HG03139 (cell line): Measurements from ENCODE around the gene TCF7.

Source experiments
- ATAC-seq: cut with Tn5 transposase; IDR thresholded peaks from one replicate; pipeline ENCODE4 v1.9.1; 2021; ENCODE audit not compliant: unreplicated experiment

Gene TCF7

DNA sequence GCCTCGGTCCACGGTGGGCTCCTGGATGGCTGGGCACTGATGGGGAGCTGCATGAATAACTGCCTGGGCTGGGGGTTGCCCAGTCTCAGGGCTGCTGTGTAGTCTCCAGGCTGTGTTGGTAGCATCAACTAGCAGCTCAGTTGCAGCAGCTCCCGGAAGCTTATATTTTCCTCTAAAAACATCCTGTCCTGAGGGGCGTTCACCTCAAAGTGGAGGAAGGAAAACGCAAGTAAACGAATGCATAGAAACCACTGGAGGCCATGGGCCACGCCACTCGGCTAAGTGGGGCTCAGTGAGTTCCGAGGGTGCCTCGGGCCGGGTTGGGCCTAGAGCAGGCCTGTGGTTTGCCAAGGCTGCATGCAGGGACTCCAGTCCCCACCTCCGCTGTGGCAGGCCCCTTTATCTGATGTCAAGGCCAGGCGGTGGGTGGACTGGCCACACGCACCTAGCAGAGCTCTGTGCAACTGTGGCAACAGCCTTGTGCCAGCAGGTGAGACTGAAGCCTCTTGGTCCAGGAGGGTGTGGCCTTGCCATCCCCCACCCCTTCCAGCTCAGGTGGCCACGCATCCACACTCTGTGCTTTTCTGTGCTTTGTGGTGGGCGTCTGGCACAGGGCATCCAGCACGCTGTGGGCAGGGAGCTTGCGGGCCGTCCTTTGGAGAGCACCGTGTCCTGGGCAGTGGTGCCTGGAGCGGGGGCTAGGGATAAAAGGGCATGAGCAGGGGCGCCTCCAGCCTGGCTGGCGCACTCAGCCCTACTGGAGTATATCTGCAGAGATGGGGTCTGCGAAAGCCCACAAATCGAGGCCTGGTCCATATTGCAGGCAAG is 15.1 kb downstream of the TCF7 start:
- no peak for ATAC-seq

GRCh38 chr5:134130239-134130945 is 15.9 kb downstream of the TCF7 start:
- ATAC-seq = no peak

DNA sequence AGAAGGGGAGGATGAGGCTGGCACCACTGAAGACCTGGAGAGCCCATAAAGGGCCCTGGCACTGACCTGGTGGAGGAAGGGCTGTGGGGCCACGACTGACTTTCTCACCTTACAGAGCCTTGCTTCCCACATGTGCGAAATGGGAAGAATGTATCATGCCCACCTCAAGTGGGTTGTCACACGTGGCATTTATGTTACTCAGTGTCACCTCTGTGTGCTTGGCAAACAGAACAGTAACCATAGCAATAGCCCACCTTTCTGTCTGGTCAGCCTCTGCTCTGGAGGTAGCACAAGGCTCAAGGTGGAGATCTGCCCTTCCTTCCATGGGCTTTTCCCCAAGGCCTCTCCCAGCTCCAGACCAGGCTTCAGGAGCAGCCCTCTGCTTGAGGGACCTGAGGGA is 16.7 kb downstream of the TCF7 start:
- no peak for ATAC-seq

DNA sequence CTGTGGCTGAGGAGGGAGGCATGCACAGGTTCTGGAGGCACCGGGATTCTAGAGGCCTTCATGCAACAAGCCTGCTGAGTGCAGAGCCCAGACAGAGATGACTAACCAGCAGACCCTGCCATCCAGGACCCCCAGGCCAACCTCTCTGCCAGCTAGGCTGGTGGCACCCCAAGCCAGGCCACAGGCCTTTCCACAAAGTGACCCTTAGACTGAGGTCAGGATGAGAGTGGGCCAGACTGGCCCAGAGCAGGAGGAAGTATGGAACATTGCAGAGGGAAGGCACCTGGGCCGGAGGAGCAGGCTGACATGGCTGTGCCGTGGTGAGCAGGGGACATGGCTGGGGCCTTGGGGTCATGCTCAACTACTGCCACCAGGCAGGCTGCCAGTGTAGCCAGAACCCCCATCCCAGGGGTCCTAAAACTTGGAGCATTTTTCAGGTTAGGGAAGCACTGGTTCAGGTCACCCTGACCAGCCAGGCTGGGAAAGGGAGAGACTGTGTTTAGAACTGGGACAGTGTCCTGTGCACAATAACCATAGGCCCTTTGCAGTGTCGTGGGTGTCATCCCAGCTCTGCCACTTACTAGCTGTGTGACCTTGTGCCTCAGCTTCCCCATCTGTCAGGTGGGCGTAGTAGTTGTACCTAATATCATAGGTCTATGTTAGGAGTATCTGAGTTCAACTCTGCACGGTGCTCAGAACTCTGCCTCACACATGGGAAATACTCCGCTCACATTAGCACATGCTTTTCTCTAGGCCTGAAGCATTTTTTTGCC is 17.3 kb downstream of the TCF7 start:
- no peak for ATAC-seq

- peak; percentile 43 for ATAC-seq
These were observed 18.1 kb downstream of the TCF7 start for GRCh38 chr5:134132372-134133187.

GRCh38 chr5:134133188-134133994 is 18.9 kb downstream of the TCF7 start:
- no peak for ATAC-seq

DNA sequence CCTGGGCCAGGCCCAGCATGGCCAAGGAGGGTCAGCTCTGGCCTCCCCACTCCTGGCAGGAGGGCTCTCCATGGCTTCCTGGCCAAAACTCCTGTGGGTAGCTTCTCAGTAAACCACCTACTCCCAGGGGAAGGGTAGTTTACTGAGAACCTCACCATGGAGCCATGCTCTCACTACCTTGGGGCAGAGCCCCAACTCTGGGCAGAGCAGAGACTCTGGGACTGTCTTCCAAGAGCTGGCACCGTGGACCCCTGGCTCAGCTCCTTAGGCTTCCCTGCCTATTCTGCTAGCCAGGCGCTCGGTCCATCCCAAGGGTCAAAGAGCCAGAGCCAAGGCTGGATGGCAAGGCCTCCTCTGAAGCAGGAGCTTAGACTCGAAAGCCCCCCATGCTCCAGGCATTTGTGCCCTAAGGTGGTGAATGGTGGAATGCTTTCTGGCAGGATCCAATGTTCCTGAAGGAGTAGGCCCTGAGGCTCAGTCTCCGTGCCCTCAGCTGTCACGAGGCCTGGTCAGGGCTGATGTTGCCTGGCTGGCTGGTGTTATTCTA is 19.6 kb downstream of the TCF7 start:
- ATAC-seq = no peak

GRCh38 chr5:134135091-134135655 is 20.7 kb downstream of the TCF7 start:
- no peak for ATAC-seq

DNA sequence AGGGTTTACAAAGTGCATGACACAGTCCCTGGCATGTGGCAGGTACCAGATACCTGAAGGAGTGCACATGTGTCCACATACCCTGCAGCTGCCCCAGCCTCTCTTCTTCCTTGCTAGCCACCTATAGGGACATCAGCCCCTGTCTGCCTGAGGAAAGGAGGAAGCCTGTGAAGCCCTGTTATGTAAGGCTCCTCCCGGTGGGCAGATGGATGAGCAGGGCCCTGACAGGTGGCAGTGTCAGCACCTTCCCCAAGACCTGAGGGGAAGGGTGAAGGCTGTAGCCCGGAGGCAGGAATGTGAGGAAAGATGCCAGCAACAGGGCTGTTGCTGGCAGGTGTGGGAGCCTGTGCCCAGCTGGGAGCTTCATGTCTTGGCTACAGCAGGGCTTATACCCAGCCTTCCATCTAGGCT is 21.7 kb downstream of the TCF7 start:
- ATAC-seq = no peak

DNA sequence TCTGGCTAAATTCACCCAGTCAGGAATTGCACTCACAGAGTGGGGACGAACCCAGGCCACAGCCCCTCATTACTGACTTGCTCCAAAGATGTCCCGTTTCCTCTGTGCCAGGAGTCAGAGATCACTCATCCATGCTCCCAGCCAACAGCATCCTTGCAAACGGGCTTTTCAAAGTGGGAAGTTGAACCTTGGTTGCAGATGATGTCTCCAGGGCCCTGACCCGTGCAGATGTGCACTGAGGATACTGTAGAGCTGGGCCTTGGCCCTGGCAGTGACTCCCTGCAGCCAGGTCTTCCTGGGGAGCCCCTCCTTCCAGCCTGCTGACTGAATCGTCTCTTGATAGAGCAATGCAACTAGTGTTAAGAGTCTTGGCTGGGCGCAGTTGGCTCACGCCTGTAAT is 22.3 kb downstream of the TCF7 start:
- no peak for ATAC-seq

DNA sequence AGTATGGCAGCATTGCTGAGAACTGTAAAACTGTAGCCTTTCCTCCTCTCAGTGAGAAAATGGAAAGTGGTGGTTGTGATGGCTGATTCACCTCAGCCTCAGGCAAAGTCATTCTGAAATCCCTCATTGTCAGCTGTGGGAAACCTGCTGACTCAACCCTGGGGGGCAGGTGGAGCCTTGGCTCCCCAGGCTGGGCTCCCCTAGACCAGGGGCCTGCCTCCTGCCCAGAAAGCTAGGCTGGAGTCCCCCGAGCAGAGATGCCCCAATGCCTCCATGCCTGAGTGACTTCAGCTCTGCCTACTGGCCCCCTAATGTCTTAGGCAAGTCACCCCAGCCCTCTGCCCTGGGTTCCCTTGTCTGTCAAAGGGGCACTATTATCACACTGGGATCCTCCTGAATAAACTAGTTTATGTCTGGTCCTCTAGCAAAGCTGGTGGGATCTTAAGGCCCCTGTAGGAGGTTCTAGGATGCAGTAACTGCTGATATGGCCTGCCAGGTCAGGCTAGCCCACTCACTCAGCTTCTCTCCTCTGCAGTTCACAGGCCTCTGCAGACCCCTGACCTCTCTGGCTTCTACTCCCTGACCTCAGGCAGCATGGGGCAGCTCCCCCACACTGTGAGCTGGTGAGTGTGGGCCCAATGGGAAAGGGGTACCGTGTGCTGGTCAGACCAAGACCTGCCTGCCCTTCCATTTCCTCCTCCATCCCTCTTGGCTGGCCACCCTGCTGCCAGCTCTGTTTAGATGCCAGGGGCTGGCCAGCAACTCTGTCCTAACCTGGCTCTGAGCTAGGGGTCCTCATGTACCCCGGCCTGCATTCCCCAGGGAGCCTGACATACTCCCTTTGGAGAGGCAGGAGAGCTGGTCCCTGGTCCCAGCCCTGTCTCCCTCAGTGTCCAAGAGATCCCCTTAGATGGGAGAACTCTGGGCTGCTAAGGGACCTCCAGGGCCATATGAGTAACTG is 24.2 kb downstream of the TCF7 start:
- peak; percentile 53 for ATAC-seq

DNA sequence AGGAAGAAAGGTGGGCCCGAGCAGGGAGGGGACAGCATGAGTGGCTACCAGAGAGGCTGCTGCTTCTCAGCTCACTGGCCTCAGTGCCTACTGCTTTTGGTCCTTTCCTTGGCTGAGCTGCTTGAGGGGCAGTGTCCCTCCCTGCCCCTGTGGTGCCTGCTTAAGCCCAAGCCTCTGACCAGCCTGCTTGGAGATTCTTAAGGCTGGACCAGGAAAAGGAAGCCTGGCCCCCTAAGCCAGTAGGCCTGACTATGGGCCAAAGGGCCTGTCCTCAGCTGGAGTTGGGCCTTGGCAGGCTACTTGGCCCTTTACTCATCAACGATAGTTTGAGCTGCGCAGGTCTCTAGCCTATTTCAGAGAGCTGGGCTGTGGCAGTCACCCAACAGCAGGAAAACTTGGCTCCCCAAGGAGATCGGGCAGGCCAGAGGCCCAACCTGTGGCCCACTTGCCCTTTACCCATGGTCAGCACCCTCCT is 24.9 kb downstream of the TCF7 start:
- no peak for ATAC-seq

DNA sequence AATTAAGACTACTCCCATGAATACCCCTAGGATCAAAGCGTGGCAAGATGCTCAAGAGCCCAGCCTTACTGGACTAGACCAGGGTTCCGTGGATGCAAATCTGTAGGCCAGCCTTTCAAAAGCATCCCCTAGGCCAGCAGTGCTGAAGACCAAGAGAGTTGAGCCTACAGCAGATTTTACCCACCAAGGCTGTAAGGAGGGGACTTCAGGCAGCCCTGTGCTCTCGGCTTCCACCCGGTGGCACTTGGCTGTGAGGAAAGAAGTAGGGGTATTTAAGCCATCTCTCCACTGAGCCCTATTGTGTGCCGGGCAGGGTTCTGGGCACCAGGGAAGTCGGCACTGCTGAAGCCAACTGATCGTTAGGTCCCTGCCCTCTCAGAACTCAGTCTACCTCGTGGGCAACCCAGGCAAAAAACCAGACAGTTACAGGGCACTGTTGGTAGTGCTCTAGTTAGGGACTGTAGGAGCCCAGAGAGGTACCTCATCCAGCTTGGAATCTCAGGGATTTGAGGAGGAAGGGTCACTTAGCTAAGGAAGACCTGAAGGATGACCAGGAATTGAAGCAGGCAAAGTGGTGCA is 25.5 kb downstream of the TCF7 start:
- ATAC-seq = no peak

DNA sequence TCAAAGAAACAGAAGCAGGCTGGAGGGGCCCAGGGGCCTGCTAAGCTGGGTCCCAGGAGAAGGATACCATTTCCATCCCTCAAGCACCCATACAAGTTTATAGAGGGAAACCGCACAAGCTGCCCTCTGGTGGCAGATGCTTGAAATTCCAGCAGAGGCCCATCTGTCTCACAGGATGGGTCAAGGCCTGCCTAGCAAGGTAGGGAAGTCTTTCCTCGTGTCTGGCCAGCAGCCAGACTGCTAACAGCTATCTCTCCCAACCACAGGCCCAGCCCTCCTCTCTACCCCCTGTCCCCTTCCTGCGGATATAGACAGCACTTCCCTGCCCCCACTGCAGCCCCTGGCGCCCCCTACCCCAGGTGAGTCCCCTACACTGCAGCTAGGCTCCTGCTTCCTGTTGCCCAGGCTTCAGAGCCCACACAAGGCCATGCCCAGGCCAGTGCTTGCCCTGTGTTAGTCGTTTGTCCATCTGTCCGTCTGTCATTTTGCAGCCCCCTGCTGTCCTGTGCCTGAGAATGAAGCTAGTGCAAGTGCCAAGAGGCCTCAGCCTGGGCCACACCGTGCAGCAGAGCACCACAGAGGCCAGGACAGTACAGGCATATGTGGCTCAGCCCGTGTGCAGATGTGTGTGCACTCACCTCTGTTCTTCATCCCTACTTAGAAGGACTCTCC is 26.2 kb downstream of the TCF7 start:
- ATAC-seq = no peak

- ATAC-seq = no peak
These were observed 27.0 kb downstream of the TCF7 start for GRCh38 chr5:134141331-134142050.

DNA sequence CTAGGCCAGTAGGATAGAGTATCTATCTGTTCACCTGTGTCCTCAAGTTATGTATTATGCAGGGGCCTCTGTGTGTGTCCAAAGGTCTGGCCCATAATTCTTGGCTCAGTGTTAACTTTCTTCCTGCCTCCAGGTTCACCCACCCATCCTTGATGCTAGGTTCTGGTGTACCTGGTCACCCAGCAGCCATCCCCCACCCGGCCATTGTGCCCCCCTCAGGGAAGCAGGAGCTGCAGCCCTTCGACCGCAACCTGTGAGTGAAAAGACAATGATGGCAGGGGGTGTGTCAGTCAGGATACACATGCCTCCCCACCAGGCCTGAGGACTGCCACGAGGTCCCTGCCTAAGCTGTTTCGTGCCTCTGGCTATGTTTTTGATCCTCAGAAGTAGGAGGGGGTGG is 27.6 kb downstream of the TCF7 start:
- no peak for ATAC-seq

GRCh38 chr5:134142806-134143205 is 28.3 kb downstream of the TCF7 start:
- no peak for ATAC-seq
